ENCODE data around the gene LY6G5C.
A peak's percentile ranks its signal among the peaks of the same experiment; 100 is the strongest.

The LY6G5C gene

GRCh38 chr6:31727034-31727716 is 46.3 kb upstream of the LY6G5C start:
- peaks cover 13 to 75% (median 70%) of the 10 kb centered on the region in 4 experiments for H3K4me1 ChIP-seq (ENCODE audit: control extremely low read depth in 1 of 4, control insufficient read depth in 4 of 4, insufficient read depth in 4 of 4, low read length in 3 of 4)
- H3K27ac ChIP-seq (ENCODE audit: insufficient read depth in 1 of 2, low read depth in 1 of 2, low read length in 2 of 2, poor library complexity in 1 of 2, severe bottlenecking in 2 of 2): peak overlapping the region; percentile 64 to 88
- WGBS (ENCODE audit: insufficient coverage): 41% methylated on average over 6 of the region's 7 CpGs
- POLR2A ChIA-PET: interaction anchor here (0.6 to 1.5 kb wide), 11 partner anchors 9 to 100 kb away, joined by 3 to 21 read pairs (median 5); partner anchors contain the start of genes CLIC1, HSPA1B and MSH5
- H3K36me3 ChIP-seq (ENCODE audit: control insufficient read depth in 4 of 4, insufficient read depth in 4 of 4, low read length in 3 of 4): peaks cover 5 to 41% (median 23%) of the 10 kb centered on the region in 4 experiments
- no peaks in the 10 kb centered on the region for H3K27me3 ChIP-seq (replicated peaks in 2 of 5; ENCODE audit: control insufficient read depth in 4 of 5, insufficient read depth in 5 of 5, low read length in 4 of 5)
- peak overlapping the region in 5 of 7 experiments; percentile 7 to 95 (median 44) for H3K4me3 ChIP-seq (ENCODE audit: control insufficient read depth in 1 of 7, extremely low read depth in 1 of 7, insufficient read depth in 4 of 7, low read depth in 2 of 7, low read length in 6 of 7)
- CTCF ChIA-PET: interaction anchor here (0.6 to 19.7 kb wide), 15 partner anchors 12 to 106 kb away, joined by 3 to 268 read pairs (median 3); partner anchors contain the start of genes ABHD16A, CLIC1, LY6G6D and MSH5
- no peaks in the 10 kb centered on the region for H3K9me3 ChIP-seq (ENCODE audit: control extremely low read depth in 1 of 5, control insufficient read depth in 4 of 5, insufficient read depth in 2 of 5, low read depth in 1 of 5, low read length in 4 of 5)
- peak in 1 of 3 donors; percentile 78 for DNase-seq

- no peak for DNase-seq
- Histone ChIP-seq H3K4me1 (ENCODE audit: control extremely low read depth in 1 of 4, control insufficient read depth in 4 of 4, insufficient read depth in 4 of 4, low read length in 3 of 4) (peaks cover 13 to 74% (median 68%) of the 10 kb centered on the region in 4 experiments), H3K36me3 (ENCODE audit: control insufficient read depth in 4 of 4, insufficient read depth in 4 of 4, low read length in 3 of 4) (peaks cover under 1 to 28% (median 12%) of the 10 kb centered on the region in 4 experiments), H3K27ac (ENCODE audit: insufficient read depth in 1 of 2, low read depth in 1 of 2, low read length in 2 of 2, poor library complexity in 1 of 2, severe bottlenecking in 2 of 2) (peak overlapping the region in 1 of 2 experiments; percentile 88), H3K27me3 (replicated peaks in 2 of 5; ENCODE audit: control insufficient read depth in 4 of 5, insufficient read depth in 5 of 5, low read length in 4 of 5) (no peaks in the 10 kb centered on the region), H3K4me3 (ENCODE audit: control insufficient read depth in 1 of 7, extremely low read depth in 1 of 7, insufficient read depth in 4 of 7, low read depth in 2 of 7, low read length in 6 of 7) (no peak overlapping the region), H3K9me3 (ENCODE audit: control extremely low read depth in 1 of 5, control insufficient read depth in 4 of 5, insufficient read depth in 2 of 5, low read depth in 1 of 5, low read length in 4 of 5) (no peaks in the 10 kb centered on the region)
- POLR2A ChIA-PET: interaction anchor here (0.7 to 1.2 kb wide), 3 partner anchors 10 to 105 kb away, joined by 3 to 6 read pairs (median 3); partner anchors contain the start of gene LY6G6D
- CTCF ChIA-PET: interaction anchor here (0.8 to 19.7 kb wide), 10 partner anchors 10 to 110 kb away, joined by 3 to 268 read pairs (median 6); partner anchors contain the start of genes CLIC1, LY6G6D, MSH5 and SAPCD1
- WGBS (ENCODE audit: insufficient coverage): 61% methylated on average over 8 of the region's 12 CpGs
Observed at GRCh38 chr6:31725502-31726350, 44.9 kb upstream of the LY6G5C start.

GRCh38 chr6:31723980-31724691 is 43.3 kb upstream of the LY6G5C start:
- WGBS (ENCODE audit: insufficient coverage): 90% methylated on average over 22 of the region's 25 CpGs
- POLR2A ChIA-PET: interaction anchor here (1.2 to 2.6 kb wide), 3 partner anchors 12 to 107 kb away, joined by 6 to 21 read pairs (median 16); partner anchors contain the start of gene MSH5
- DNase-seq: no peak
- Histone ChIP-seq H3K9me3 (ENCODE audit: control extremely low read depth in 1 of 5, control insufficient read depth in 4 of 5, insufficient read depth in 2 of 5, low read depth in 1 of 5, low read length in 4 of 5) (no peaks in the 10 kb centered on the region), H3K4me3 (ENCODE audit: control insufficient read depth in 1 of 7, extremely low read depth in 1 of 7, insufficient read depth in 4 of 7, low read depth in 2 of 7, low read length in 6 of 7) (peak overlapping the region in 4 of 7 experiments; percentile 32 to 69 (median 62)), H3K27me3 (replicated peaks in 2 of 5; ENCODE audit: control insufficient read depth in 4 of 5, insufficient read depth in 5 of 5, low read length in 4 of 5) (no peaks in the 10 kb centered on the region), H3K4me1 (ENCODE audit: control extremely low read depth in 1 of 4, control insufficient read depth in 4 of 4, insufficient read depth in 4 of 4, low read length in 3 of 4) (peaks cover 13 to 65% (median 57%) of the 10 kb centered on the region in 4 experiments), H3K27ac (ENCODE audit: insufficient read depth in 1 of 2, low read depth in 1 of 2, low read length in 2 of 2, poor library complexity in 1 of 2, severe bottlenecking in 2 of 2) (peak overlapping the region in 1 of 2 experiments; percentile 65), H3K36me3 (ENCODE audit: control insufficient read depth in 4 of 4, insufficient read depth in 4 of 4, low read length in 3 of 4) (peaks cover 0 to 26% (median 9%) of the 10 kb centered on the region in 4 experiments)
- CTCF ChIA-PET: interaction anchor here (1.0 to 19.7 kb wide), 14 partner anchors 9 to 106 kb away, joined by 3 to 268 read pairs (median 6); partner anchors contain the start of genes LY6G6D, LY6G6F, MSH5 and SAPCD1

- Histone ChIP-seq H3K36me3 (ENCODE audit: control insufficient read depth in 4 of 4, insufficient read depth in 4 of 4, low read length in 3 of 4) (peaks cover 0 to 23% (median 9%) of the 10 kb centered on the region in 4 experiments), H3K4me1 (ENCODE audit: control extremely low read depth in 1 of 4, control insufficient read depth in 4 of 4, insufficient read depth in 4 of 4, low read length in 3 of 4) (peaks cover 11 to 58% (median 50%) of the 10 kb centered on the region in 4 experiments), H3K9me3 (ENCODE audit: control extremely low read depth in 1 of 5, control insufficient read depth in 4 of 5, insufficient read depth in 2 of 5, low read depth in 1 of 5, low read length in 4 of 5) (no peaks in the 10 kb centered on the region), H3K4me3 (ENCODE audit: control insufficient read depth in 1 of 7, extremely low read depth in 1 of 7, insufficient read depth in 4 of 7, low read depth in 2 of 7, low read length in 6 of 7) (peak within 1 kb of the TSS in 5 of 7 experiments; percentile 27 to 69 (median 56)), H3K27ac (ENCODE audit: insufficient read depth in 1 of 2, low read depth in 1 of 2, low read length in 2 of 2, poor library complexity in 1 of 2, severe bottlenecking in 2 of 2) (peak within 1 kb of the TSS; percentile 33 to 65), H3K27me3 (replicated peaks in 2 of 5; ENCODE audit: control insufficient read depth in 4 of 5, insufficient read depth in 5 of 5, low read length in 4 of 5) (no peaks in the 10 kb centered on the region)
- peak in 2 of 3 donors; percentile 73 to 80 for DNase-seq
- POLR2A ChIA-PET: interaction anchor here (0.6 to 2.6 kb wide), 4 partner anchors 12 to 244 kb away, joined by 3 to 21 read pairs (median 12); partner anchors contain the start of gene MSH5
- WGBS (ENCODE audit: insufficient coverage): 41% methylated on average over 42 of the region's 46 CpGs
- CTCF ChIA-PET: interaction anchor here (0.6 to 19.7 kb wide), 13 partner anchors 10 to 106 kb away, joined by 3 to 268 read pairs (median 5); partner anchors contain the start of genes LY6G6D, LY6G6F, MSH5 and SAPCD1
Observed at GRCh38 chr6:31723245-31723979, 42.5 kb upstream of the LY6G5C start, which contains the start of gene MPIG6B. Gene MPIG6B, plus strand, starts transcription at chr6:31723373. Its CDS starts 11 bp downstream, at chr6:31723384.

- no peak overlapping the region for H3K27ac ChIP-seq (ENCODE audit: insufficient read depth in 1 of 2, low read depth in 1 of 2, low read length in 2 of 2, poor library complexity in 1 of 2, severe bottlenecking in 2 of 2)
- ChIA-PET POLR2A (no interaction called here), CTCF (interaction anchor here (1.0 to 9.4 kb wide), 5 partner anchors 9 to 56 kb away, joined by 3 to 136 read pairs (median 3); partner anchors contain the start of genes LY6G6D and MSH5)
- DNase-seq: no peak
- H3K4me1 ChIP-seq (ENCODE audit: control extremely low read depth in 1 of 4, control insufficient read depth in 4 of 4, insufficient read depth in 4 of 4, low read length in 3 of 4): peaks cover 11 to 46% (median 38%) of the 10 kb centered on the region in 4 experiments
- H3K36me3 ChIP-seq (ENCODE audit: control insufficient read depth in 4 of 4, insufficient read depth in 4 of 4, low read length in 3 of 4): peaks cover 0 to 20% (median 8%) of the 10 kb centered on the region in 4 experiments
- H3K4me3 ChIP-seq (ENCODE audit: control insufficient read depth in 1 of 7, extremely low read depth in 1 of 7, insufficient read depth in 4 of 7, low read depth in 2 of 7, low read length in 6 of 7): no peak overlapping the region
- no peaks in the 10 kb centered on the region for H3K27me3 ChIP-seq (replicated peaks in 2 of 5; ENCODE audit: control insufficient read depth in 4 of 5, insufficient read depth in 5 of 5, low read length in 4 of 5)
- no peaks in the 10 kb centered on the region for H3K9me3 ChIP-seq (ENCODE audit: control extremely low read depth in 1 of 5, control insufficient read depth in 4 of 5, insufficient read depth in 2 of 5, low read depth in 1 of 5, low read length in 4 of 5)
- 89% methylated on average over 3 of the region's 3 CpGs for whole genome bisulfite sequencing (ENCODE audit: insufficient coverage)
Observed at GRCh38 chr6:31722173-31722572, 41.3 kb upstream of the LY6G5C start.
